Right kidney (tissue), 9 donors: ENCODE data around the gene FAM78B.

Experiments
- DNase-seq: peaks from one replicate; pipeline ENCODE4 v3.0.0-alpha.2; 2016
- long read RNA-seq, 8 donors: transcript quantifications; one replicate each; lab custom pipeline, GENCODE V29; 2026

FAM78B gene
- long read RNA-seq, donor 1, partial matches to known transcripts: 0 of 2 reads
- long read RNA-seq, donor 1, other reads (novel, unspliced or antisense): 0 of 2 reads
- long read RNA-seq, donor 2, partial matches to known transcripts: 0 of 1 reads
- long read RNA-seq, donor 2, other reads (novel, unspliced or antisense): 0 of 1 reads
- long read RNA-seq, donor 3, partial matches to known transcripts: 0 of 2 reads
- long read RNA-seq, donor 3, other reads (novel, unspliced or antisense): 0 of 2 reads
- long read RNA-seq, donor 4: 0 reads
- long read RNA-seq, donor 5, full-length matches to known transcripts: 3 of 3 reads
- long read RNA-seq, donor 5, partial matches to known transcripts: 0 of 3 reads
- long read RNA-seq, donor 5, other reads (novel, unspliced or antisense): 0 of 3 reads
- long read RNA-seq, donor 6: 0 reads
- long read RNA-seq, donor 7: 0 reads
- long read RNA-seq, donor 8, partial matches to known transcripts: 0 of 1 reads
- long read RNA-seq, donor 8, other reads (novel, unspliced or antisense): 0 of 1 reads

- DNase-seq: peak; percentile 75
Observed at GRCh38 chr1:166166698-166167571, at the start of gene FAM78B. Gene FAM78B (minus strand): TSS chr1:166167001. CDS start chr1:166166248, 753 bp downstream.

GRCh38 chr1:166202546-166202945, 35.7 kb upstream of the FAM78B start:
- no peak for DNase-seq

- no peak for DNase-seq
Observed at GRCh38 chr1:166200743-166201142, 33.9 kb upstream of the FAM78B start.

- no peak for DNase-seq
Observed at GRCh38 chr1:166197597-166197996, 30.8 kb upstream of the FAM78B start.

GRCh38 chr1:166197141-166197540, 30.3 kb upstream of the FAM78B start:
- no peak for DNase-seq

- no peak for DNase-seq
Observed at GRCh38 chr1:166193057-166193698, 26.4 kb upstream of the FAM78B start.

GRCh38 chr1:166190400-166190799, 23.6 kb upstream of the FAM78B start:
- DNase-seq: no peak

GRCh38 chr1:166189126-166189525, 22.3 kb upstream of the FAM78B start:
- DNase-seq: no peak

GRCh38 chr1:166185526-166185925, 18.7 kb upstream of the FAM78B start:
- DNase-seq: no peak

- no peak for DNase-seq
Observed at GRCh38 chr1:166184897-166185296, 18.1 kb upstream of the FAM78B start.

- DNase-seq: no peak
Observed at GRCh38 chr1:166184012-166184411, 17.2 kb upstream of the FAM78B start.

GRCh38 chr1:166182281-166182680, 15.5 kb upstream of the FAM78B start:
- no peak for DNase-seq

GRCh38 chr1:166176416-166176815, 9.6 kb upstream of the FAM78B start:
- no peak for DNase-seq

GRCh38 chr1:166175032-166175431, 8.2 kb upstream of the FAM78B start:
- no peak for DNase-seq

- no peak for DNase-seq
Observed at GRCh38 chr1:166174108-166174507, 7.3 kb upstream of the FAM78B start.

- DNase-seq: no peak
Observed at GRCh38 chr1:166172106-166172505, 5.3 kb upstream of the FAM78B start.

- DNase-seq: no peak
Observed at GRCh38 chr1:166170726-166171125, 3.9 kb upstream of the FAM78B start.

- no peak for DNase-seq
Observed at GRCh38 chr1:166170075-166170474, 3.3 kb upstream of the FAM78B start.

- DNase-seq: no peak
Observed at GRCh38 chr1:166169182-166169581, 2.4 kb upstream of the FAM78B start.

GRCh38 chr1:166167572-166167925, 748 bp upstream of the FAM78B start:
- DNase-seq: no peak

- DNase-seq: peak; percentile 29
Observed at GRCh38 chr1:166166329-166166697, 488 bp downstream of the FAM78B start.

GRCh38 chr1:166165661-166166328, 1.0 kb downstream of the FAM78B start:
- DNase-seq: peak; percentile 59
